ENCODE measurements around the gene MTSS2.
"Not testable (repeated sequence)": the region's sequence is repeated elsewhere in the genome, so short reads cannot be mapped to it uniquely, and the experiment has no call there.

Gene MTSS2

GRCh38 chr16:70674221-70675014 is 11.4 kb downstream of the MTSS2 start:
- DNase-seq (ENCODE audit: low read depth in 2 of 2) = no peak

DNA sequence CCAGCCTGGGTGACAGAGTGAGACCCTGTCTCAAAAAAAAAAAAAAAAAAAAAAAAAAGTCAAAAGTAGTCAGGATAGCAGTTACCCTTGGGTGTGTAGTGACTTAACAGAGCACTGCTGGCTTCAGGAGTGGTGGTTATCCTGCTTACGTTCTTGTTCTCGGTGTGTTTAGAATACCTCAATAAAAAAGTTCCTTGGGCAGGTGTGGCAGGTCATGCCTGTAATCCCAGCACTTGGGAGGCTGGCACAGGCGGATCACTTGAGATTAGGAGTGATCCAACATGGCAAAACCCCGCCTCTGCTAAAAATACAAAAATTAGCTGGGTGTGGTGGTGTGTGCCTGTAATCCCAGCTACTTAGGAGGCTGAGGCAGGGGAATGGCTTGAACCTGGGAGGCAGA is 14.9 kb downstream of the MTSS2 start:
- not testable (repeated sequence) for DNase-seq (ENCODE audit: low read depth in 2 of 2)

GRCh38 chr16:70670175-70670574 is 15.7 kb downstream of the MTSS2 start:
- no peak for DNase-seq (ENCODE audit: low read depth in 2 of 2)

DNA sequence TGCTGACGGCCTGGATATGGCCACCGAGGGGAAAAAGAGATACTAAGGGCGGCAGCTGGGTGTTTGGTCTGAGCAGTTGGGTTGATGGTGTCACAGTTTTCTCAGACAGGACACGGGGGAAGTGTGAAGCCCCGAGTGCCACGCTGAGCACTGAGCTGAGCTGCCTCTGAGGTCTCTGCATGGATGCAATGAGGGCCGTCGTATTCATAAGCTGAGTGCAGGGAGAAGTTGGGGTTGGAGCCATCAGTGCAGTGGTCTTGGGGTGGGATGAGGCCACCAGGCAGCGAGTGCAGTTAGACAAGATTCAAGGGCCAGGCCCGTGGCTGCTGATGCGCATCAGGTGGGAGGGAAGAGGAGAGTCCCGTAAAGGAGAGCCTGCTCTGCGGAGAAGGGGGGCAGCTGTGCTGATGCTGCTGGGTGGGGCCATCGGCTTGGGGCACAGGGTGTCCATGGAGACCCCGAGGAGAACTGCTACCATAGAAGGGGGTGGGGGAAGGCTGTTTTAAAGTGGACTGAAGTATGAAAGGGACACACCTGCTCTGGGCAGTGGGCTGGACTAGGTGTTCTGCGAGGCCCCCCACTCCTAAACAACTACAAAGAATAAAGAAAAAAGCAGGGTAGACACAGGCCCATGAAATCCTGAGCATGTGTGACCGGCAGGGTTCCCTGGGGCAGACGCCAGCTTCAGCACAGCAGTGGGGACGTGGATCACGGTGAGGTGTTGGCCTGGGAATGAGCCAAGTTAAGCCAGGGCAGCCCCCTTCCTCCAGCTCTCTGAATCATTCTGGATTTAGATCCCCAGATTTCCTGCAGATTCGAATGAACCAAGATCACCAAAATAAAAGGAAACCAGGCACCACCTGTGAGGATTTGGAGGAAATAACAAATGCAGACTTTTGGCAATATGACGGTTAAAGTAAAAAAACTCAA is 19.8 kb downstream of the MTSS2 start:
- DNase-seq (ENCODE audit: low read depth in 2 of 2) = no peak

- no peak for DNase-seq (ENCODE audit: low read depth in 2 of 2)
Observed at GRCh38 chr16:70665113-70665694, 20.6 kb downstream of the MTSS2 start.

DNA sequence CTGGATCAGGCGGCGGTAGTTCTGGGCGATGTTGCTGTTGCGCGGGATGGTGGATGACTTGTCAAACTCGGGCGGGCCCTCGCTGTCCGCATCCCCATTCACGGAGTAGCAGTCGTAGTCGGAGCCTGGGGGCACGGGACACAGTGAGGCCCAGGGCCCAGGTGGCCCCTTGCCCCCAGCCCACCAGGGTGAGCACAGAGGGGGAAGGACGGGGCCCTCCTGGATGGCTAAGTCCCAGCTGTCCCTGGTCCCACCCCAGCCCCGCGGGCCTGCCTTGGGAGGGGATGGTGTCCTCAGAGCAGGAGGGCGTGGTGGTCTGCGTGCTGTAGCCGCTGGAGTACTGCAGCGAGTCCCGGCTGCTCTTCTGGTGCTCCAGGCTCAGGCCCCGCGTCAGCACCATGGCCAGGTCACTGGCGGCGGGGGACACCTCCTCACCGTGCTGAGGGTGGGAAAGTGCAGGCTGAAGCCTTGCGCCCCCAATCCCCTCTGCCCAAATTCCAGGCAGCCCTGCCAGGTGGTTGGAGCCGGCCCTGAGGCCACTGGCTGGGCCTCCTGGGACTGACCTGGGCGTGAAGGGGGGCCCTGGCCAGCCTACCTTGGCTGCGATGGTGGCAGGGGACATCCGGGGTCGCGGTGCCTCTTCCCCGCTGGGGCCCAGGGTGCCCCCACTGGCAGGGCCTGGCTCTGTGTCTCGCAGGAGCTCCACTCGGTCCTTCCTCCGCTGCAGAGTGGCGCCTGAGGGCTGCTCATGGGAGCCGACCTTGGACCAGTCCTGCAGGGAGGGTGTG is 21.3 kb downstream of the MTSS2 start:
- no peak for DNase-seq (ENCODE audit: low read depth in 2 of 2)

DNA sequence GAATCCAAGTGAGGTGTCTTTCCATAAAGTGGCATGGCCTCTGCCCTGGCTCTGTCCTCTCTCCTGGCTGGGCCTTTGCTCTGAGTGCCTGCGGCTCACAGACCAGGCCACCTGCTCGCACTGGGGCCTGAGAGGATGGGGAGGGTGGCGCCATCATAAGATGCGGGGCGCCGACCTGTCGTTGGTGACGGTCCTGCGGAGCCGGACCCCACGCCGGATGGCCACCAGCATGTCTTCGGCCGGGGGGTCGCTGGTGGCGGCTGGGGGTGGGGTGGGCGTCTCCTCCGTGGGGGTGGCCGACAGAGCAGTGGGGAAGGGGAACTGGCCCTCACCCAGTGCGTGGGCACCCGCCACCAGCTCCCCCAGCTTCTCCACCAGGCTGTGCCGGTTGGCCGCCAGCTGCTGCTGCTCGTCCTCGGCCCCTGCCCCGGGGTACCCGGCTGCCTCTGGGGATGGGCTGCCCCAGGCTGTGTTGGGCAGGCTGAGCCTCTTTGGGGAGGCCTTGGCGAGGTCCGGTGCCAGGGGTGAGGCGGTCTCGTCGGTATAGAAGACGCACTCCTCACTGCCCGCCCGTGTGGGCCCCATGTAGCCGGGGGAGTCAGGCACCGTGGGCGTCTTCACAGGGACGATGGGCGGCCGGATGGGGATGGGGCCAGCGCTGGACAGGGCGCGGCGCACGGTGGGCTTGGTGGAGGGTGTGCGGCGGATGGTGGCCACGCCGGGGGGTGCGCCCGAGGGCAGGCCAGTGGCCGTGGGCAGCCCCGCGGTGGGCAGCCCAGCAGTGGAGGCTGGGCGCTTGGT is 22.1 kb downstream of the MTSS2 start:
- DNase-seq (ENCODE audit: low read depth in 2 of 2) = no peak

- DNase-seq (ENCODE audit: low read depth in 2 of 2) = no peak
Observed at GRCh38 chr16:70662991-70663523, 22.8 kb downstream of the MTSS2 start.

DNA sequence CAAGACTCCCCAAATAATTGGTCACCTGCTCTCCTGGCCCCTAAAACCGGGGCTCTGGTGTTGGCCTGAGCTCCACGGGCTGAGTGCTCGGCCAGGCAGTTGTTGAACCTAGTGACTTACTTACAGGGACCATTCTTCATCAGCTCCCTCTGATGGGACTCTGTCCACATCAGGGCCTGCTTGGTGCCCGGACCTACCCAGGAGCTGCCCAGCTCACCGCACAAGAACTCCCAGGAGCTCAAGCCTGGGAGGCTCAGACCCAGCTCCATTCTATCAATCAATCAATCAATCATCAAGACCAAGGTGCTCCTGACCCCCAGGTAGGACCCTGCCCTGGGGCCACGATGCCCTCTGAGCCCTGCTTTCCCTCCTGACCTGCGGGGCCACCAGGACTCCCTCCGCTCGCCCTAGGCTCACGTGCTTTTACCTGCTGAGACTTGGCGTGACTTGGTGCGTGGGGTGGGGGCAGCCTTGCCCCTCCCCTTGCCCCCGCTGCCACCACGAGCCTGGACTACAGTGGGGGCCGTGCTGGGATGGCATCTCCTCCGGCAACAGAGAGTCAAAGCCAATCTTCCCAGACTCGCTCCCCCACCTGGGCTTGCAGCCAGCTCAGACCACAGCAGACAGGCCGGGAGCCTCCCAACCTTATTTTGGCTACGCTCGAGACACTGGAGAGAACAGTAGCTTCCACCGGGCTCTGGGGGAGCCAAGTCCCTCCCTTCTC is 23.8 kb downstream of the MTSS2 start:
- no peak for DNase-seq (ENCODE audit: low read depth in 2 of 2)

DNA sequence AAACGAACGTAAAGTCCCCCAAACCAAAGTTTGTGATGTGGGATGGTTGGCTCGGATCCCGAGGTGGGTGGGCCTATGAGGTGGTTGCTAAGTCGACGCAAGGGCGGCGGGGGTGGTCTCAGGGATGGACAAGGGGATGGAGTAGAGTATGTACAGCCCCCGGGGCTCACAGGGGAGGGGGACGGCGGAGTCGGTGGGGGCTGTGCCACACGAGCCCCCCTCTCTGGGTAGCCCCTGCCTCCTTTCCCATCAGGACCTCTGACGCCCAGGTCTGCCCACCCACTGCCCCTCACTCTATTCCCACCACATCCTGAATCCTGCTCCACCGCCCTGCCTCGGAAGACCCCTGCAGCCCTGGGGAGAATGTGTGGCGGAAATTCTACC is 24.3 kb downstream of the MTSS2 start:
- no peak for DNase-seq (ENCODE audit: low read depth in 2 of 2)

DNA sequence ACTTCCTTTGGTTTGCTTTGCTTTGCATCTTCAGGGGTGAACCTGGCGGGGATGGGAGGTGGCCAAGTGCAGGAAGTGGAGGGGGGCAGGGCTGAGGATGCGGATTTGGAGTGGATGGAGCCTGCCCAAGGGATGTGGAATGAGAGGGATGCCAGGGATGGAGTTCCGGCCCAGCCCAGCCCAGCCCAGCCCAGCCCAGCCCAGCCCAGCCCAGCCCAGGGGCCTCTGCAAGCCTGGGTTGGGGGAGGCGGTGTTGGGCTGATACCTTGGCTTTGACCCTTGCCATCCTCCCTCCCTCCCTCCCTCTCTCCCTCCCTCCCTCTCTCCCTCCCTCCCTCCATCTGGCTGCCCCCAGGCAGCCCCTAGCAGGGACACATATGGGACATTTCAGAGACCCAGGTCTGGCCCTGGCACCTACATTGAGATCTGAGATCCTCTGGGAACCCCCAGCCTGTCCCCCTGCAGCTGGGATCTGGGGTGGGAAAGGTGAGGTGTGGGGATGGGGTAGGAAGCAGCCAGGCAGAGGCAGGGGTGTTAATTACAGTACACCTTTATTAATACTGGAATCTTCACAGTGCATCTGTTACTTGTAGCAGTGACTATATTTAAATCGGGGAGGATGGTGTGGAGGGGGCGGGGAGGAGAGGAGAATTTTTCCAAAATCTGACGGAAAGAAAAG is 25.0 kb downstream of the MTSS2 start:
- no peak for DNase-seq (ENCODE audit: low read depth in 2 of 2)

DNA sequence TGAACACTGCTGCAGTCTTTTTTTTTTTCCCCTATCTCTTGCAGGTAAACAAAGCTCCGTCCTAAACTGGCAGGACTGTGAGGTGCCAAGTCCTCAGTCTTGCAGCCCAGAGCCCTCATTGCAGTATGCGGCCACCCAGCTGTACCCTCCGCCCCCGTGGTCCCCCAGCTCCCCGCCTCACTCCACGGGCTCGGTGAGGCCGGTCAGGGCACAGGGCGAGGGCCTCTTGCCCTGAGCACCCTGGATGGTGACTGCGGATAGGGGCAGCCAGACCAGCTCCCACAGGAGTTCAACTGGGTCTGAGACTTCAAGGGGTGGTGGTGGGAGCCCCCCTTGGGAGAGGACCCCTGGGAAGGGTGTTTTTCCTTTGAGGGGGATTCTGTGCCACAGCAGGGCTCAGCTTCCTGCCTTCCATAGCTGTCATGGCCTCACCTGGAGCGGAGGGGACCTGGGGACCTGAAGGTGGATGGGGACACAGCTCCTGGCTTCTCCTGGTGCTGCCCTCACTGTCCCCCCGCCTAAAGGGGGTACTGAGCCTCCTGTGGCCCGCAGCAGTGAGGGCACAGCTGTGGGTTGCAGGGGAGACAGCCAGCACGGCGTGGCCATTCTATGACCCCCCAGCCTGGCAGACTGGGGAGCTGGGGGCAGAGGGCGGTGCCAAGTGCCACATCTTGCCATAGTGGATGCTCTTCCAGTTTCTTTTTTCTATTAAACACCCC is 25.7 kb downstream of the MTSS2 start:
- no peak for DNase-seq (ENCODE audit: low read depth in 2 of 2)

DNA sequence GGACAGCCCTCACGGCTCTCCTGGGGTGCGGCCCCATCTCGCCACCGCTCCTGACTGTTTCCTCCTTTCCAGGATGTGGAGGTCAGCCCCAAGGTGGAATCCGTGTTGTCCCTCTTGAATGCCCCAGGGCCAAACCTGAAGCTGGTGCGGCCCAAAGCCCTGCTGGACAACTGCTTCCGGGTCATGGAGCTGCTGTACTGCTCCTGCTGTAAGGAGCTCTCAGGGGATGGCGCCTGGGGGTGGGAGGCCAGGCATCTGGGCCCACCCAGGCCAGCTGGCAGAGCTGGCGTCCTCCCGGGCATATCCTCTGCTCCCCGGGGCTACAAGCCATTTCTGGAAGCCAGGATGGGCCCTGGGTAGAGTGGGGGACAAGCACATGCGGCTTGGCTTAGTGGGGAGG is 26.3 kb downstream of the MTSS2 start:
- DNase-seq (ENCODE audit: low read depth in 2 of 2) = no peak

GRCh38 chr16:70658921-70659320 is 26.9 kb downstream of the MTSS2 start:
- DNase-seq (ENCODE audit: low read depth in 2 of 2) = no peak

- DNase-seq (ENCODE audit: low read depth in 2 of 2) = no peak
Observed at GRCh38 chr16:70657956-70658355, 27.9 kb downstream of the MTSS2 start.

- no peak for DNase-seq (ENCODE audit: low read depth in 2 of 2)
Observed at GRCh38 chr16:70656712-70657263, 29.1 kb downstream of the MTSS2 start.

- DNase-seq (ENCODE audit: low read depth in 2 of 2) = no peak
Observed at GRCh38 chr16:70656065-70656711, 29.7 kb downstream of the MTSS2 start.

Measured in stimulated activated CD8-positive, alpha-beta memory T cell treated with anti-CD3 and anti-CD28 coated beads, Interleukin-2, amount 100 ng/mL, for 48 hours (primary cell).